Left lobe of liver (tissue), 2 donors: ENCODE data around the gene DOCK3. TPM values are rescaled to one million over a fixed set of nuclear protein-coding genes. Genes with fewer than 3 reads are reported as not detected.
"Not testable (repeated sequence)": the region's sequence is repeated elsewhere in the genome, so short reads cannot be mapped to it uniquely, and the experiment has no call there.

Experiments used
- ATAC-seq: fragments of 200-7000 bp; cut with Tn5 transposase; one replicate; pipeline ENCODE4 v1.9.1; 2020; ENCODE audit warnings: mild to moderate bottlenecking, moderate library complexity
- DNase-seq: peaks from one replicate; pipeline ENCODE4 v3.0.0-alpha.2; 2020; ENCODE audit warnings: low spot score
- total RNA-seq: library from RNA; stranded (reverse); gene quantifications from one replicate; pipeline ENCODE4 v1.2.1, GENCODE V29; 2021
- donor health status: DM: no; HTN: no; CAD: no; lungs with moderate emphysema.
- donor health status: DM: no; HTN: yes; CAD: no.

DOCK3 gene
- total RNA-seq, 1 donor from 2014 or later: not detected

GRCh38 chr3:50675179-50676030, 678 bp downstream of the DOCK3 start:
- peak; percentile 14 for ATAC-seq
- no peak for DNase-seq

- ATAC-seq (no peak), DNase-seq (no peak)
Measured at GRCh38 chr3:50676031-50676705, 1.4 kb downstream of the DOCK3 start.

- ATAC-seq (no peak), DNase-seq (no peak)
Measured at GRCh38 chr3:50687127-50687751, 12.5 kb downstream of the DOCK3 start.

- ATAC-seq: no peak
- no peak for DNase-seq
Measured at GRCh38 chr3:50687916-50688315, 13.2 kb downstream of the DOCK3 start.

- ATAC-seq, DNase-seq: not testable (repeated sequence)
Measured at GRCh38 chr3:50688602-50689001, 13.9 kb downstream of the DOCK3 start.

GRCh38 chr3:50689558-50689957, 14.8 kb downstream of the DOCK3 start:
- ATAC-seq: no peak

GRCh38 chr3:50695031-50695430, 20.3 kb downstream of the DOCK3 start:
- DNase-seq (no peak), ATAC-seq (no peak)

More at GRCh38 chr3:50689558-50689957, 14.8 kb downstream of the DOCK3 start:
- DNase-seq: no peak

GRCh38 chr3:50696276-50696675, 21.5 kb downstream of the DOCK3 start:
- ATAC-seq (no peak), DNase-seq (no peak)

GRCh38 chr3:50698269-50698668, 23.5 kb downstream of the DOCK3 start:
- ATAC-seq: no peak
- no peak for DNase-seq

GRCh38 chr3:50708620-50709019, 33.9 kb downstream of the DOCK3 start:
- ATAC-seq (no peak), DNase-seq (no peak)

GRCh38 chr3:50714946-50715345, 40.2 kb downstream of the DOCK3 start:
- DNase-seq: no peak
- ATAC-seq: no peak

- no peak for ATAC-seq
- no peak for DNase-seq
Measured at GRCh38 chr3:50724831-50725230, 50.1 kb downstream of the DOCK3 start.

- ATAC-seq (no peak), DNase-seq (no peak)
Measured at GRCh38 chr3:50734985-50735384, 60.3 kb downstream of the DOCK3 start.

GRCh38 chr3:50737193-50737905, 62.6 kb downstream of the DOCK3 start:
- no peak for ATAC-seq
- no peak for DNase-seq

- DNase-seq (no peak), ATAC-seq (no peak)
Measured at GRCh38 chr3:50737906-50738598, 63.3 kb downstream of the DOCK3 start.

- no peak for DNase-seq
- ATAC-seq: no peak
Measured at GRCh38 chr3:50743643-50744042, 68.9 kb downstream of the DOCK3 start.

GRCh38 chr3:50749822-50750221, 75.1 kb downstream of the DOCK3 start:
- DNase-seq: no peak

GRCh38 chr3:50759015-50759414, 84.3 kb downstream of the DOCK3 start:
- ATAC-seq (no peak), DNase-seq (no peak)

More at GRCh38 chr3:50749822-50750221, 75.1 kb downstream of the DOCK3 start:
- no peak for ATAC-seq

- DNase-seq (no peak), ATAC-seq (no peak)
Measured at GRCh38 chr3:50777680-50778079, 103.0 kb downstream of the DOCK3 start.

- not testable (repeated sequence) for DNase-seq, ATAC-seq
Measured at GRCh38 chr3:50781766-50782165, 107.0 kb downstream of the DOCK3 start.
